GM23338 (cell line): ENCODE data around the gene ARL10. TPM values are rescaled to one million over a fixed set of nuclear protein-coding genes. Genes with fewer than 3 reads are reported as not detected.

Source experiments
- ATAC-seq: fragments of 200-7000 bp; cut with Tn5 transposase; 3 replicates; pipeline ENCODE4 v1.9.1; 2020
- DNase-seq: peaks from one replicate; pipeline ENCODE4 v3.0.0-alpha.2; 2015; ENCODE audit warnings: low spot score
- H2AFZ ChIP-seq: fragments of 200-600 bp; sonication (generic); 2 replicates; pipeline ENCODE4 v1.8.0; 2016; ENCODE audit warnings: antibody characterized with exemption, mild to moderate bottlenecking, moderate library complexity
- H3F3A ChIP-seq: fragments of 200-600 bp; sonication (generic); replicated peaks from 2 replicates; pipeline ENCODE4 v1.8.0; 2017; ENCODE audit warnings: antibody characterized with exemption, mixed run types, low read depth
- H3K27ac ChIP-seq: fragments of 200-600 bp; sonication (generic); 2 replicates; pipeline ENCODE4 v1.6.1; 2016; ENCODE audit warnings: low read depth
- H3K27me3 ChIP-seq: fragments of 200-600 bp; sonication (generic); 2 replicates; pipeline ENCODE4 v1.8.0; 2016; ENCODE audit warnings: mild to moderate bottlenecking, mixed run types, moderate library complexity; ENCODE audit not compliant: insufficient read depth
- H3K36me3 ChIP-seq: fragments of 200-600 bp; sonication (generic); 2 replicates; pipeline ENCODE4 v1.8.0; 2016; ENCODE audit warnings: mild to moderate bottlenecking; ENCODE audit not compliant: insufficient read depth
- H3K4me1 ChIP-seq: fragments of 200-600 bp; sonication (generic); 2 replicates; pipeline ENCODE4 v1.8.0; 2016; ENCODE audit warnings: mild to moderate bottlenecking, moderate library complexity; ENCODE audit not compliant: insufficient read depth
- H3K4me2 ChIP-seq: fragments of 200-600 bp; sonication (generic); 2 replicates; pipeline ENCODE4 v1.7.1; 2017; ENCODE audit warnings: mixed run types
- H3K4me3 ChIP-seq: fragments of 200-600 bp; sonication (generic); 2 replicates; pipeline ENCODE4 v1.6.1; 2016; ENCODE audit warnings: mixed run types
- H3K79me2 ChIP-seq: fragments of 200-600 bp; sonication (generic); replicated peaks from 2 replicates; pipeline ENCODE4 v1.8.0; 2017; ENCODE audit warnings: mild to moderate bottlenecking; ENCODE audit not compliant: insufficient read depth
- H3K9me2 ChIP-seq: fragments of 200-600 bp; sonication (generic); 2 replicates; pipeline ENCODE4 v1.8.0; 2017; ENCODE audit not compliant: insufficient read depth
- H4K20me1 ChIP-seq: fragments of 200-600 bp; sonication (generic); replicated peaks from 2 replicates; pipeline ENCODE4 v1.8.0; 2017; ENCODE audit warnings: mild to moderate bottlenecking; ENCODE audit not compliant: insufficient read depth
- H3K27ac Mint-ChIP-seq: 2 replicates; pipeline ENCODE4 v1.8.0; 2020; ENCODE audit warnings: inconsistent platforms, mild to moderate bottlenecking, moderate library complexity, mixed read lengths
- H3K27me3 Mint-ChIP-seq: 3 replicates; pipeline ENCODE4 v1.8.0; 2022; ENCODE audit warnings: low read depth, mild to moderate bottlenecking, moderate library complexity, mixed read lengths, inconsistent platforms; ENCODE audit not compliant: insufficient read depth, poor library complexity
- H3K36me3 Mint-ChIP-seq: 3 replicates; pipeline ENCODE4 v1.8.0; 2021; ENCODE audit warnings: low read depth, mild to moderate bottlenecking, inconsistent platforms, moderate library complexity, mixed read lengths
- H3K4me1 Mint-ChIP-seq: 3 replicates; pipeline ENCODE4 v1.8.0; 2020; ENCODE audit warnings: mild to moderate bottlenecking, inconsistent platforms, mixed read lengths
- H3K4me3 Mint-ChIP-seq: 3 replicates; pipeline ENCODE4 v1.8.0; 2021; ENCODE audit warnings: moderate library complexity, mild to moderate bottlenecking, inconsistent platforms, mixed read lengths
- H3K9me3 Mint-ChIP-seq: 3 replicates; pipeline ENCODE4 v1.8.0; 2020; ENCODE audit warnings: moderate library complexity, mild to moderate bottlenecking, inconsistent platforms, mixed read lengths
- CREB1 ChIP-seq: fragments of 250-450 bp; sonication (Bioruptor Pico); IDR thresholded peaks from 2 replicates; pipeline ENCODE4 v1.5.0; 2020; ENCODE audit warnings: low read depth, mild to moderate bottlenecking, moderate library complexity
- ETS1 ChIP-seq: IDR thresholded peaks from 2 replicates; pipeline ENCODE4 v1.6.1; 2016; ENCODE audit warnings: antibody characterized with exemption
- EZH2 ChIP-seq: fragments of 200-600 bp; sonication (generic); IDR thresholded peaks from one replicate; pipeline ENCODE4 v1.8.0; 2017; ENCODE audit warnings: antibody characterized with exemption, mild to moderate bottlenecking, low read depth; ENCODE audit not compliant: unreplicated experiment
- EZH2phosphoT487 ChIP-seq: fragments of 200-600 bp; sonication (generic); IDR thresholded peaks from one replicate; pipeline ENCODE4 v1.8.1; 2018; ENCODE audit warnings: antibody characterized with exemption; ENCODE audit not compliant: unreplicated experiment
- JUNB ChIP-seq: IDR thresholded peaks from one replicate; pipeline ENCODE4 v1.6.1; 2016; ENCODE audit warnings: antibody characterized with exemption; ENCODE audit not compliant: unreplicated experiment
- NANOG ChIP-seq: IDR thresholded peaks from 2 replicates; pipeline ENCODE4 v1.6.1; 2016; ENCODE audit warnings: antibody characterized with exemption, borderline replicate concordance
- POLR2AphosphoS5 ChIP-seq: IDR thresholded peaks from 2 replicates; pipeline ENCODE4 v1.6.1; 2016; ENCODE audit warnings: antibody characterized with exemption, low read depth
- STAT1 ChIP-seq: IDR thresholded peaks from one replicate; pipeline ENCODE4 v1.6.1; 2016; ENCODE audit warnings: antibody characterized with exemption; ENCODE audit not compliant: unreplicated experiment
- ZNF114 ChIP-seq: fragments of 250-450 bp; sonication (Bioruptor Pico); IDR thresholded peaks from 2 replicates; pipeline ENCODE4 v1.5.0; 2020; ENCODE audit warnings: mild to moderate bottlenecking, moderate library complexity
- ZNF331 ChIP-seq: fragments of 250-450 bp; sonication (Bioruptor Pico); IDR thresholded peaks from 2 replicates; pipeline ENCODE4 v1.5.0; 2020; ENCODE audit warnings: low read depth, mild to moderate bottlenecking, moderate library complexity
- polyA plus RNA-seq: library from polyadenylated mRNA; unstranded; fragments of >200 nt; fragmentation: Nextera tagmentation; extraction: Ambion mirVana; gene quantifications from 2 replicates; pipeline ENCODE4 v1.2.1, GENCODE V29; 2016
- total RNA-seq: library from RNA; depleted of rRNA; stranded (reverse); fragments of >200 nt; shearing (Covaris generic); gene quantifications from 2 replicates; pipeline ENCODE4 v1.2.3, GENCODE V29; 2014
- TF ChIP-seq, protein P1 (sequence below): fragments of 250-450 bp; sonication (Bioruptor Pico); IDR thresholded peaks from 2 replicates; pipeline ENCODE4 v1.5.0; 2020; ENCODE audit warnings: mild to moderate bottlenecking, moderate library complexity
- TF ChIP-seq, protein P2 (sequence below), 2 experiments: fragments of 200-600 bp in 1 of 2; sonication (generic) in 1 of 2; conservative IDR thresholded peaks; 2 replicates each; pipeline versions ENCODE4 v1.5.1 to v1.6.1; 2016 to 2017; ENCODE audit warnings: antibody characterized with exemption in 2 of 2, low read depth in 2 of 2, mild to moderate bottlenecking in 2 of 2, moderate library complexity in 1 of 2
- TF ChIP-seq, protein P3 (sequence below): IDR thresholded peaks from one replicate; pipeline ENCODE4 v1.6.1; 2018; ENCODE audit warnings: antibody characterized with exemption; ENCODE audit not compliant: unreplicated experiment

The ARL10 gene
- total and polyA plus RNA-seq, 2 experiments from 2014 or later, result 2.5 to 7.9 TPM

DNA sequence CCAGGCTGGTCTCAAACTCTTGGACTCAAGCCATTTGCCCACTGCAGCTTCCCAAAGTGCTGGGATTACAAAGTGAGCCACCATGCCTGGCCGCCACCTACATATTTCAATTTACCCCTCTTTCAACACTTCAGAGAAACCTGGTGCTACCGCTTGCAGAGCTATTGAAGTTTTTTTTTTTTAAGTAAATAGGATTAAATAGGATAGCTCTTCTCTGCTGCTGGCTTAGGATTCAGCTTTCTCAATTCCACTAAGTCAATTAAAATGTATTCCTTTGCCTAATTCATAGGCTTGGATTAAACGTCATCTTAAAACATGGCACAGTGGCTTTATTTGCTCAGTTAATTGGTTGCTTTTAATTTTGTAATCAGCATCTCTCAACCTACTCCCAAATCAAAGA lies 44.7 kb upstream of the ARL10 start:
- Mint-ChIP-seq H3K27ac (no peak overlapping the region), H3K27me3 (peaks cover 2% of the 10 kb centered on the region), H3K9me3 (no peaks in the 10 kb centered on the region), H3K4me1 (no peaks in the 10 kb centered on the region), H3K36me3 (peaks cover 11% of the 10 kb centered on the region), H3K4me3 (no peak overlapping the region)
- Histone ChIP-seq H3F3A (no peaks in the 10 kb centered on the region), H3K27me3 (no peaks in the 10 kb centered on the region), H3K79me2 (no peaks in the 10 kb centered on the region), H3K4me1 (no peaks in the 10 kb centered on the region), H2AFZ (no peak overlapping the region), H3K4me2 (no peak overlapping the region), H3K4me3 (no peak overlapping the region), H3K27ac (no peak overlapping the region), H3K36me3 (peaks cover 5% of the 10 kb centered on the region; the same call in 1 of the 2 replicates), H4K20me1 (peaks cover 4% of the 10 kb centered on the region; the same call in 1 of the 2 replicates), H3K9me2 (no peaks in the 10 kb centered on the region)
- TF ChIP-seq EZH2phosphoT487 (no peak), ZNF114 (no peak), EZH2 (no peak), ETS1 (no peak), NANOG (no peak), POLR2AphosphoS5 (no peak), JUNB (no peak), ZNF331 (no peak), STAT1 (no peak), CREB1 (no peak)
- TF ChIP-seq, protein P1, sequence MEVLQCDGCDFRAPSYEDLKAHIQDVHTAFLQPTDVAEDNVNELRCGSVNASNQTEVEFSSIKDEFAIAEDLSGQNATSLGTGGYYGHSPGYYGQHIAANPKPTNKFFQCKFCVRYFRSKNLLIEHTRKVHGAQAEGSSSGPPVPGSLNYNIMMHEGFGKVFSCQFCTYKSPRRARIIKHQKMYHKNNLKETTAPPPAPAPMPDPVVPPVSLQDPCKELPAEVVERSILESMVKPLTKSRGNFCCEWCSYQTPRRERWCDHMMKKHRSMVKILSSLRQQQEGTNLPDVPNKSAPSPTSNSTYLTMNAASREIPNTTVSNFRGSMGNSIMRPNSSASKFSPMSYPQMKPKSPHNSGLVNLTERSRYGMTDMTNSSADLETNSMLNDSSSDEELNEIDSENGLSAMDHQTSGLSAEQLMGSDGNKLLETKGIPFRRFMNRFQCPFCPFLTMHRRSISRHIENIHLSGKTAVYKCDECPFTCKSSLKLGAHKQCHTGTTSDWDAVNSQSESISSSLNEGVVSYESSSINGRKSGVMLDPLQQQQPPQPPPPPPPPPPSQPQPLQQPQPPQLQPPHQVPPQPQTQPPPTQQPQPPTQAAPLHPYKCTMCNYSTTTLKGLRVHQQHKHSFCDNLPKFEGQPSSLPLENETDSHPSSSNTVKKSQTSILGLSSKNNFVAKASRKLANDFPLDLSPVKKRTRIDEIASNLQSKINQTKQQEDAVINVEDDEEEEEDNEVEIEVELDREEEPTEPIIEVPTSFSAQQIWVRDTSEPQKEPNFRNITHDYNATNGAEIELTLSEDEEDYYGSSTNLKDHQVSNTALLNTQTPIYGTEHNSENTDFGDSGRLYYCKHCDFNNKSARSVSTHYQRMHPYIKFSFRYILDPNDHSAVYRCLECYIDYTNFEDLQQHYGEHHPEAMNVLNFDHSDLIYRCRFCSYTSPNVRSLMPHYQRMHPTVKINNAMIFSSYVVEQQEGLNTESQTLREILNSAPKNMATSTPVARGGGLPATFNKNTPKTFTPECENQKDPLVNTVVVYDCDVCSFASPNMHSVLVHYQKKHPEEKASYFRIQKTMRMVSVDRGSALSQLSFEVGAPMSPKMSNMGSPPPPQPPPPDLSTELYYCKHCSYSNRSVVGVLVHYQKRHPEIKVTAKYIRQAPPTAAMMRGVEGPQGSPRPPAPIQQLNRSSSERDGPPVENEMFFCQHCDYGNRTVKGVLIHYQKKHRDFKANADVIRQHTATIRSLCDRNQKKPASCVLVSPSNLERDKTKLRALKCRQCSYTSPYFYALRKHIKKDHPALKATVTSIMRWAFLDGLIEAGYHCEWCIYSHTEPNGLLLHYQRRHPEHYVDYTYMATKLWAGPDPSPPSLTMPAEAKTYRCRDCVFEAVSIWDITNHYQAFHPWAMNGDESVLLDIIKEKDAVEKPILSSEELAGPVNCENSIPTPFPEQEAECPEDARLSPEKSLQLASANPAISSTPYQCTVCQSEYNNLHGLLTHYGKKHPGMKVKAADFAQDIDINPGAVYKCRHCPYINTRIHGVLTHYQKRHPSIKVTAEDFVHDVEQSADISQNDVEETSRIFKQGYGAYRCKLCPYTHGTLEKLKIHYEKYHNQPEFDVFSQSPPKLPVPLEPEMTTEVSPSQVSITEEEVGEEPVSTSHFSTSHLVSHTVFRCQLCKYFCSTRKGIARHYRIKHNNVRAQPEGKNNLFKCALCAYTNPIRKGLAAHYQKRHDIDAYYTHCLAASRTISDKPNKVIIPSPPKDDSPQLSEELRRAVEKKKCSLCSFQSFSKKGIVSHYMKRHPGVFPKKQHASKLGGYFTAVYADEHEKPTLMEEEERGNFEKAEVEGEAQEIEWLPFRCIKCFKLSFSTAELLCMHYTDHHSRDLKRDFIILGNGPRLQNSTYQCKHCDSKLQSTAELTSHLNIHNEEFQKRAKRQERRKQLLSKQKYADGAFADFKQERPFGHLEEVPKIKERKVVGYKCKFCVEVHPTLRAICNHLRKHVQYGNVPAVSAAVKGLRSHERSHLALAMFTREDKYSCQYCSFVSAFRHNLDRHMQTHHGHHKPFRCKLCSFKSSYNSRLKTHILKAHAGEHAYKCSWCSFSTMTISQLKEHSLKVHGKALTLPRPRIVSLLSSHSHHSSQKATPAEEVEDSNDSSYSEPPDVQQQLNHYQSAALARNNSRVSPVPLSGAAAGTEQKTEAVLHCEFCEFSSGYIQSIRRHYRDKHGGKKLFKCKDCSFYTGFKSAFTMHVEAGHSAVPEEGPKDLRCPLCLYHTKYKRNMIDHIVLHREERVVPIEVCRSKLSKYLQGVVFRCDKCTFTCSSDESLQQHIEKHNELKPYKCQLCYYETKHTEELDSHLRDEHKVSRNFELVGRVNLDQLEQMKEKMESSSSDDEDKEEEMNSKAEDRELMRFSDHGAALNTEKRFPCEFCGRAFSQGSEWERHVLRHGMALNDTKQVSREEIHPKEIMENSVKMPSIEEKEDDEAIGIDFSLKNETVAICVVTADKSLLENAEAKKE (CRISPR knock-in tag), result no peak
- TF ChIP-seq, protein P2, sequence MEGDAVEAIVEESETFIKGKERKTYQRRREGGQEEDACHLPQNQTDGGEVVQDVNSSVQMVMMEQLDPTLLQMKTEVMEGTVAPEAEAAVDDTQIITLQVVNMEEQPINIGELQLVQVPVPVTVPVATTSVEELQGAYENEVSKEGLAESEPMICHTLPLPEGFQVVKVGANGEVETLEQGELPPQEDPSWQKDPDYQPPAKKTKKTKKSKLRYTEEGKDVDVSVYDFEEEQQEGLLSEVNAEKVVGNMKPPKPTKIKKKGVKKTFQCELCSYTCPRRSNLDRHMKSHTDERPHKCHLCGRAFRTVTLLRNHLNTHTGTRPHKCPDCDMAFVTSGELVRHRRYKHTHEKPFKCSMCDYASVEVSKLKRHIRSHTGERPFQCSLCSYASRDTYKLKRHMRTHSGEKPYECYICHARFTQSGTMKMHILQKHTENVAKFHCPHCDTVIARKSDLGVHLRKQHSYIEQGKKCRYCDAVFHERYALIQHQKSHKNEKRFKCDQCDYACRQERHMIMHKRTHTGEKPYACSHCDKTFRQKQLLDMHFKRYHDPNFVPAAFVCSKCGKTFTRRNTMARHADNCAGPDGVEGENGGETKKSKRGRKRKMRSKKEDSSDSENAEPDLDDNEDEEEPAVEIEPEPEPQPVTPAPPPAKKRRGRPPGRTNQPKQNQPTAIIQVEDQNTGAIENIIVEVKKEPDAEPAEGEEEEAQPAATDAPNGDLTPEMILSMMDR (conservative IDR thresholded peaks at IDR 0.05; ENCODE audit: low read depth in 2 of 2), result no peak
- TF ChIP-seq, protein P3, sequence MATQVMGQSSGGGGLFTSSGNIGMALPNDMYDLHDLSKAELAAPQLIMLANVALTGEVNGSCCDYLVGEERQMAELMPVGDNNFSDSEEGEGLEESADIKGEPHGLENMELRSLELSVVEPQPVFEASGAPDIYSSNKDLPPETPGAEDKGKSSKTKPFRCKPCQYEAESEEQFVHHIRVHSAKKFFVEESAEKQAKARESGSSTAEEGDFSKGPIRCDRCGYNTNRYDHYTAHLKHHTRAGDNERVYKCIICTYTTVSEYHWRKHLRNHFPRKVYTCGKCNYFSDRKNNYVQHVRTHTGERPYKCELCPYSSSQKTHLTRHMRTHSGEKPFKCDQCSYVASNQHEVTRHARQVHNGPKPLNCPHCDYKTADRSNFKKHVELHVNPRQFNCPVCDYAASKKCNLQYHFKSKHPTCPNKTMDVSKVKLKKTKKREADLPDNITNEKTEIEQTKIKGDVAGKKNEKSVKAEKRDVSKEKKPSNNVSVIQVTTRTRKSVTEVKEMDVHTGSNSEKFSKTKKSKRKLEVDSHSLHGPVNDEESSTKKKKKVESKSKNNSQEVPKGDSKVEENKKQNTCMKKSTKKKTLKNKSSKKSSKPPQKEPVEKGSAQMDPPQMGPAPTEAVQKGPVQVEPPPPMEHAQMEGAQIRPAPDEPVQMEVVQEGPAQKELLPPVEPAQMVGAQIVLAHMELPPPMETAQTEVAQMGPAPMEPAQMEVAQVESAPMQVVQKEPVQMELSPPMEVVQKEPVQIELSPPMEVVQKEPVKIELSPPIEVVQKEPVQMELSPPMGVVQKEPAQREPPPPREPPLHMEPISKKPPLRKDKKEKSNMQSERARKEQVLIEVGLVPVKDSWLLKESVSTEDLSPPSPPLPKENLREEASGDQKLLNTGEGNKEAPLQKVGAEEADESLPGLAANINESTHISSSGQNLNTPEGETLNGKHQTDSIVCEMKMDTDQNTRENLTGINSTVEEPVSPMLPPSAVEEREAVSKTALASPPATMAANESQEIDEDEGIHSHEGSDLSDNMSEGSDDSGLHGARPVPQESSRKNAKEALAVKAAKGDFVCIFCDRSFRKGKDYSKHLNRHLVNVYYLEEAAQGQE, result no peak
- no peak for ATAC-seq
- DNase-seq, result no peak
